ENCODE measurements around the gene RIC1.

DNA sequence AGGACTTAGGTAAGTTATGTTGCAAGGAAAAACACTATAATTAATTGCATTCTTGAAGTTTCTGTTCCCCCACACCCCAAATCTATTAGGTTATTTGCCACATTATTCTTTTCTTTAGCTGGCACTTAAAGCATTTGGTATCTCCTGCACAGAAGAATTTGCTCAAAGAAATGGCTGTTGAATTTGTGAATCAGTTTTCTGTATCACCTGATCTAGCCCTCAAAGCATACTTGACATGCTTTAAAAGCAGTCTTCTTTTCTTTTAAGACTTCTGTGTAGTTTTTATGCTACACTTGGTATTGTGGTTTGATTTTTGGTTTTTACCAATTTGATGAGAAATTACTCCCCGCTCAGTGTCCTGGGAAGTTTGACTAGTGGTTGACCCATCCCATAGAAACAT, 69.1 kb downstream of the RIC1 start:
- TF ChIP-seq, protein P1, sequence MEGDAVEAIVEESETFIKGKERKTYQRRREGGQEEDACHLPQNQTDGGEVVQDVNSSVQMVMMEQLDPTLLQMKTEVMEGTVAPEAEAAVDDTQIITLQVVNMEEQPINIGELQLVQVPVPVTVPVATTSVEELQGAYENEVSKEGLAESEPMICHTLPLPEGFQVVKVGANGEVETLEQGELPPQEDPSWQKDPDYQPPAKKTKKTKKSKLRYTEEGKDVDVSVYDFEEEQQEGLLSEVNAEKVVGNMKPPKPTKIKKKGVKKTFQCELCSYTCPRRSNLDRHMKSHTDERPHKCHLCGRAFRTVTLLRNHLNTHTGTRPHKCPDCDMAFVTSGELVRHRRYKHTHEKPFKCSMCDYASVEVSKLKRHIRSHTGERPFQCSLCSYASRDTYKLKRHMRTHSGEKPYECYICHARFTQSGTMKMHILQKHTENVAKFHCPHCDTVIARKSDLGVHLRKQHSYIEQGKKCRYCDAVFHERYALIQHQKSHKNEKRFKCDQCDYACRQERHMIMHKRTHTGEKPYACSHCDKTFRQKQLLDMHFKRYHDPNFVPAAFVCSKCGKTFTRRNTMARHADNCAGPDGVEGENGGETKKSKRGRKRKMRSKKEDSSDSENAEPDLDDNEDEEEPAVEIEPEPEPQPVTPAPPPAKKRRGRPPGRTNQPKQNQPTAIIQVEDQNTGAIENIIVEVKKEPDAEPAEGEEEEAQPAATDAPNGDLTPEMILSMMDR (IDR thresholded peaks at IDR 0.05; ENCODE audit: insufficient read depth, low read length) = no peak
- no peak for TF ChIP-seq POLR2AphosphoS5 (IDR thresholded peaks at IDR 0.05; ENCODE audit: low read depth)

All from HL-60 (cell line).